Measurements from ENCODE around the gene OR5H2.
"Not testable (repeated sequence)": the region's sequence is repeated elsewhere in the genome, so short reads cannot be mapped to it uniquely, and the experiment has no call there.

OR5H2 gene

DNA sequence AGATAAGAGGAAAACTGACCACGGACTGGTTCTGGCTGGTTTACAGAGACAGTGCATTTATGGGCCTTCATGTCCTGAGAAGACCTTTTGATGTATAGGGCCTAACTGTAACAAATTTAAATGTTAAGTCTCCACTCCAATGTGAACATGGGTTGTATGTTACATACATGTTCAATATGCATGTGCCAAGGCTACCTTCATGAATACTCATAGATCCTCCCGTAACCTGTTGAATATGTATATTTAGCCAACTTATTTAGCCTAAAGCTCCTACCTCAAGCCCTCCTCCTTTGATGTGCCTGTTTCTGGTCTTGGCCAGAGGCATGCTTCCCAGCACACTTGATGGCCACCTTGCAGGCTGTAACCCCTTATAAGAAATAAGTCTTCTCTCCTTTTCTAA, at the start of gene OR5H2:
OR5H2 (plus strand) TSS at position 301 of the 400 bp plus-strand sequence. CDS start 398 bp downstream, outside the sequence.
- DNase-seq (ENCODE audit: low spot score), result no peak

DNA sequence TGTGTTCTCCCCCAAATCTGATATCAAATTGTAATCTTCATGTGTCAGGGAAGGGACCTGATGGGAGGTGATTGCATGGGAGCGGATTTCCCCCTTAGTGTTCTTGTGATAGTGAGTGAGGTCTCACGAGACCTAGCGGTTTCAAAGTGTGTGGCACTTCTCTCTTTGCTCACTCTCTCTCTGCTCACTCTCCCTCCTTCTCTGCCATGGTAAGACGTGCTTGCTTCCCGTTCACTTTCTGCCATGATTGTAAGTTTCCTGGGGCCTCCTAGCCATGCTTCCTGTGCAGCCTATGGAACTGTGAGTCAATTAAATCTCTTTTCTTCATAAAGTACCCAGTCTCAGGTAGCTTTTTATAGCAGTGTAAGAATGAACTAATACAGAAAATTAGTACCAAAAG, 48.8 kb upstream of the OR5H2 start:
- DNase-seq (ENCODE audit: low spot score), result no peak

DNA sequence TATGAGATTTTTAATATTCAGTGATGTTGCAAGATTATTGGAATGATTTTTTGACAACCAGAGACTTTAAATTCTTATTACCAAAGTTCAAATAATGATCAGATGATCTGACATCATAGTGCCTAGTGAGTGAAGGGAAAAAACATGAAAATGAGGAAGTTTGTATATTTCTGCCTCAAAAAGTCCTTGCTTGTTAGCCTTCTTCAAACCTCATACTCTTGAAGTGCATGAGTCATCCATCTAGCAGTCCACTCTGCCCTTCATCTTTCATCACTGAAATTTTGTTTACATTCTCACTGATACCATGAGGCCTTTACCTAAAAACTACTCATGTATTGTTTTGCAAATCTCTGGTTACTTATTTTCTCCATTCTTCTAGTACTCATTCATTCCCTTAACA, 42.2 kb upstream of the OR5H2 start:
- DNase-seq (ENCODE audit: low spot score), result no peak

DNA sequence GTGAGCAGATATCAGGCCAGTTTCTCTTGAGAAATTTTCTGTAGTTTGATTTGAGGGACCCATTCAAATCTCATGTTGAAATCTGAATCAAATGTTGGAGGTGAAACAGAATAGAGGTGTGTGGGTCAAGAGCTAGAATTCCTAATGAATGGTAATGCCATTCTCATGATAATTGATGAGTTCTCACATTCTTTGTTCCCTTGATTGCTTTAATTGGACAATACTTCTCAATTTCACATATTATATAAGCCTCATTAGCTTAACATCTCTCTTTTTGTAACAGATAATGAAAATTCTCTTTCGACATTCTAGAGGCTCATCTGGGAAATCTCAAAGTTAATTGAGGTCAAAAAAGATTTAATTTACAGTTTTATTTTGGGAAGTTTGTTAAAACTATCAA, 40.1 kb upstream of the OR5H2 start:
- no peak for DNase-seq (ENCODE audit: low spot score)

DNA sequence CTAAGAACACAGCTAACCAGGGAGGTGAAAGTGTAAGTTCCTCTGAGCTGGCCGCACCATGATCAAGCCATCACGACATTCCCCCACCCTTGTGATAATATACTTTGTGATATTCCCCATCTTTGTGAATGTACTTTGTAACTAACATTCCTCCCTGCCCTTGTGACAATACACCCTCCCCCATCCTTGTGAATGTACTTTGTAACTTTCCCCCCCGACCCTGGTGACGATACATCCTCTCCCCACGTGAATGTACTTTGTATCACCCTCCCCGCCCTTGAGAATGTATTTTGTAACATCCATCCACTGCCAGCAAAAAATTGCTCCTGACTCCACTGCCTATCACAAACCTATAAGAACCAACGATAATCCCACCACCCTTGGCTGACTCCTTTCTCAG, 38.5 kb upstream of the OR5H2 start:
- DNase-seq (ENCODE audit: low spot score), result no peak

DNA sequence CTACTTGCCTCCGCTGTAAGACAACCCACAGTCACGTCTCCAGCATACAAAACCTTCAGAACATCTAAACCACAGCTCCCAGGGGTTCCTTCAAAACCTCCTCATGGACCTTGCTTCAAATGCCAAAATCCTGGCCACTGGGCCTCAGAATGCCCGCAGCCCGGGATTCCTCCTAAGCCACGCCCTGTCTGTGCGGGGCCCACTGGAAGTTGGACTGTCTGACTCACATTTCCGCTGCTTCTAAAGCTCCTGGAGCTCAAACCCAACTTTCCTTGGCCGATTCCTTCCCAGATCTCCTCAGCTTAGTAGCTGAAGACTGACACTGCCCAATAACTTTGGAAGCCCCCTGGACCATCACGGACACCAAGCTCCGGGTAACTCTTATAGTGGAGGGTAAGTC, 36.2 kb upstream of the OR5H2 start:
- no peak for DNase-seq (ENCODE audit: low spot score)

DNA sequence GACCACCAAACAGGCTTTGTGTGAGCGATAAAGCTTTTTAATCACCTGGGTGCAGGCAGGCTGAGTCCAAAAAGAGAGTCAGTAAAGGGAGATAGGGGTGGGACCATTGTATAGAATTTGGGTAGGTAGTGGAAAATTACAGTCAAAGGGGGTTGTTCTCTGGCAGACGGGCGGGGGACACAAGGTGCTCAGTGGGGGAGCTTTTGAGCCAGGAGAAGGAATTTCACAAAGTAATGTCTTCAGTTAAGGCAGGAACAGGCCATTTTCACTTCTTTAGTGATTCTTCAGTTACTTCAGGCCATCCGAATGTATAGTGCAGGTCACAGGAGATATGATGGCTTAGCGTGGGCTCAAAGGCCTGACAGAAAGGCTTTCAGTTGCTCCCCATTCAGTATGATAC, 26.3 kb upstream of the OR5H2 start:
- DNase-seq (ENCODE audit: low spot score), result not testable (repeated sequence)

DNA sequence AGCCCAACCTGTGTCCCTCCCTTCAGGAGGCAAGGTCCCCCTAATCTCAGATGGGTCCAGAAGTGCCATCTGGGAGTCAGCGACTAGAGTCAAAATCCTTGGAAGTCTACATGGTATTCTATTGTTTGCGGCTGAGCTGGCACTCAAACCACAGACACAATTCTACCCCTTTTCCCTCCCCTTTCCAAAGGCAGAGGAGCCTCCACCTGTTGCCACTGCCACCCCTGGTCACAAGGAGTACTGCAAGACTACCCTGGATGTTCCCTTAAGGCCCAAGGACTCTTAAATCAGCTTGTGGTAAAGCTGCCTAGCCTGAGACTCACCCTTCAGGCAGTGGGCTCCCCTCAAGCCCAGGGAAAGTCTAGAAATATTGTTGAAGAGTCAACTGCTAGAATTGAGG, 22.6 kb upstream of the OR5H2 start:
- no peak for DNase-seq (ENCODE audit: low spot score)

DNA sequence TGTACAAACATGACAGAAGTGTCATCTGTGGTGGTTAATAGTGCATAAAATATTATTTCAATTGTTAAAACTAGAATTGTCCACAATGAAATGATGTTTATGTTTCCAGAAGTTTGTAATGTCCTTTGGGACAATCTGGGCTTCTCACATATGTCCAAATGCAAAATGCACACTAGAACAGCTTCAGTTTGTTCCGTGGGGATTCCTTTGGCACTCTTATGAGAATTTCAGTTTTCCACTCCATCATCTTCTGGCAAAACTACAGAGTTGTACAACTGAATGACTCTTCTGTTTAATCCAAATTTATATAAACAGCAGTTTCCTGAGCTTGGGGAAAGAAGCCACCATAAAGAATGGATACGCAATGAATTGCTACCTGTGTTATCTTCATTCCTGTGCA, 20.3 kb upstream of the OR5H2 start:
- no peak for DNase-seq (ENCODE audit: low spot score)

DNA sequence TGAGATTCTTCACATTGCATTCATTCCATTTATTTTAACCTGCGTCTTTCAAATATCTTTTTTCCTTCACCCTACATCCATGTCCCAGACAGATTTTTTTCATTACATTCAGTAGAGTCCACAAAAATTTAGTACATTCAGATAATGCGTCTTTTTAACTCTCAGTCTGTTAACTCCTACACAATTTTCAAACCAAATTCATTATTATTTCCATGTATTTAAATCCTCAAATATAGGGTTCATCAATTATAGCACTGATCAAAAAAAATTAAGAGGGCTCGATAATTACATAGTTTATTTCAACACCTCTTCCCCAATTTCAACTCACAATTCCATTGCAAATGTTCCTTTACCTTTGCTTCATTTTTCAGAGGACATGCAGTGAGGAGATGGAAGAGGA, 18.4 kb upstream of the OR5H2 start, which contains the start of gene OR5H6:
OR5H6 (plus strand) TSS at position 301 of the 400 bp plus-strand sequence; CDS start at position 390, 89 bp downstream.
- DNase-seq (ENCODE audit: low spot score), result no peak

DNA sequence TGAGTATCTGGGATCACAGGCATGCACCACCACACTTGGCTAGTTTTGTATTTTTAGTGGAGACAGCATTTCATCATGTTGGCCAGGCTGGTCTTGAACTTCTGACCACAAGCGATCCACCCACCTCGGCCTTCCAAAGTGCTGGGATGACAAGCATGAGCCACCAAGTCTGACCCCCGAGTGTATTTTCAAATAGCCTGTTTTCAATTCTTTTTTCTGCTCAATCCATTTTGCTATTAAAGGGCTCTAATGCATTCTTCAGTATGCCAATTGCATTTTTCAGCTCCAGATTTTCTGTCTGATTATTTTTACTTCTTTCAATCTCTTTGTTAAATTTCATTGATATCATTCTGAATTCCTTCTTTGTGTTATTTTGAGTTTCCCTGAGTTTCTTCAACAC, 12.5 kb upstream of the OR5H2 start:
- no peak for DNase-seq (ENCODE audit: low spot score)

DNA sequence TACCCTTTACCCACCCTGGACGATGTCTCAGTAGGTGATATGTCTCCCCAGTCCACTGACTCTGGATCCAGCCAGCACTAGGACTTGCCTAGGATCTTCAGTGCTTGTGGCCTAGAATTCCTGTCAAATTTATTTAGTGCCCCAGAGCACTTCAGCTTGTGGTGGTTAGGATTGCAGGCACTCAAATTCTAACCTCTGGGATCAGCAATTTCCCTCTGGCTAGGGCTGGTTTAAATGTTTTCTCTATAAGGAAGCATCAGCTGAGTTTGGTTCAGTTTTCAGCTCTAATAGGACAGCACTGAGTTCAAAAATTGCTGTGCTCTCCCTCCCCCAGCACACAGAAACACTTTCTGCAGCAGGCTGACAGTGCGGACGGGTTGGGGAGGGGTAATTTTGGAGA, 10.2 kb upstream of the OR5H2 start:
- no peak for DNase-seq (ENCODE audit: low spot score)

DNA sequence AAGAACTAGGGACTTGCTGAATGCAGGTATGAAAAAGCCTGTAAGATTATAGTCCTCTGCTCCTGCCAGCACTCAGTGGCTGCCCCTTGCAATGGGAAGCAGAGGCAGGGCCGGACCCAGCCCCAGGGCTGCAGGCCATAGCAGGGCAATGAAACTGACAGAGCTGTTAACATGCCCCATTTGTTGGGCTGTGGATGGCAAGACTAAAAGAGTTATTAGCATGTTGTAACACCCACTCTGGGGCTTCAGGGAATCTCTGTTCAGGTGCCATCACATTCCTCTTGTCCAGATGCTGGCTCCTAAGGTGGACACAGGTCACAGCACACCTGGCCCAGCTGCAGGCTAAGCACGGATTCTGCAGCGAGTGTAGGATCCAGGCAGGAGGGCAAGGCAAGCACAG, 7.4 kb upstream of the OR5H2 start:
- no peak for DNase-seq (ENCODE audit: low spot score)

DNA sequence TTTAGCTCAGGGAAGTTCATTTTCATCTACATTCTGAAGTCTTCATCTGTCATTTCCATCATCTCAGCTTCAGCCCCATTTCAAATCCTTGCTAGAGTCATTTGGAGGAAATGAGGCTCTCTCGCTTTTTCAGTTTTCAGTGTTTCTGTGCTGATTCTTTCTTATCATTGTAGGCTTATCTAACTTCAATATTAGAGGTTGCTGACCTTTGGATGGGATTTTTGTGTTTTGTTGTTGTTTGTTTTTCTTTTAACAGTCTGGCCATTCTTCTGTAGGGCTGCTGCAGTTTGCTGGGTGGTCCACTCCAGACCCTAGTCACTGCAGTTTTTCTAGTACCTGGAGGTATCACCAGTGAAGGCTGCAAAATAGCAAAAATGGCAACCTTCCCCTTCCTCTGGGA, 8.6 kb downstream of the OR5H2 start:
- DNase-seq (ENCODE audit: low spot score), result no peak

DNA sequence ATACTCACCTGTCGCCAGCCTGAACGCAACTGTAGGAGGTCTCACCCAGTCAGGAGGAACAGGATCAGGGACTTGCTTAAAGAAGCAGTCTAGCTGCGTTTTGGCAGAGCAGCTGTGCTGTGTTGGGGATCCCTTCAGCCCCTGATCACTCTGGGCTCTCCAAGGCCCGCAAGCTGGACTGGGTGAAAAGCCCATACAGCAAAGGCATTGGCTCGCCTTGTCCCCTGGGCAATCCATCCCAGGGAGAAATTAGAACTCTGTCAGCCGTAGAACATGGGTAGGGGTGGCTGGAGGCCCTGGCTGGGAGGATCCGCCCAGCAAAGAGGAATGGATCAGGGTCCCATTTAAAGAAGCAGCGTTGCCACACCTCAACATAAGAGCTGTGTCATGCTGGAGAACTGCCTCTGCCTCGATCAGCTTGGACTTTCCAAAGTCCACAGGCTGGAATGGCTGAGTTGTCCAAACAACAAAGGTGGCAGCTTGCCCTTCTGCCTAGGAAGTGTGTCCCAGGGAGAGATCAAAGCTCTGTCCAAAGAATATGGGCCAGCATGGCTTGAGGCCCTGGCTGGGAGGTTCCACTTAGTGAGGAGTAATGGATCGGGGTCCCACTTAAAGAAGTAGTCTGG, 9.1 kb downstream of the OR5H2 start:
- DNase-seq (ENCODE audit: low spot score), result no peak

DNA sequence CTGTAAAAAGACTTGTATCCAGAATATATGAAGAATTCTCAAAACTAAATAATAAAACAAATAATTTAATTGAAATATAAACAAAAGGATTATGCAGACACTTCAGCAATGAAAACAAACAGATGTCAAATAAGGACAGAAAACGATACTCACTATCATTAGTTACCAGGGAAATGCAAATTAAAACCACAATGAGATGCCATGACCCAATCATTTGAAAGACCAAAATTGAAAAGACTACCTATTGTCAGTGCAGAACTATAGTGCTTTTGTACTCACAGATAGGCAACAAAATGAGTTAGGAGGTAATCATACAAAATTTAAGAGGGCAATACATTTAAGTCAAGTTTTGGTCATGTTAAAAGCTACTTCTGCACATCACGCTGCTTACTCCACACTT, 39.8 kb downstream of the OR5H2 start:
- DNase-seq (ENCODE audit: low spot score), result no peak

DNA sequence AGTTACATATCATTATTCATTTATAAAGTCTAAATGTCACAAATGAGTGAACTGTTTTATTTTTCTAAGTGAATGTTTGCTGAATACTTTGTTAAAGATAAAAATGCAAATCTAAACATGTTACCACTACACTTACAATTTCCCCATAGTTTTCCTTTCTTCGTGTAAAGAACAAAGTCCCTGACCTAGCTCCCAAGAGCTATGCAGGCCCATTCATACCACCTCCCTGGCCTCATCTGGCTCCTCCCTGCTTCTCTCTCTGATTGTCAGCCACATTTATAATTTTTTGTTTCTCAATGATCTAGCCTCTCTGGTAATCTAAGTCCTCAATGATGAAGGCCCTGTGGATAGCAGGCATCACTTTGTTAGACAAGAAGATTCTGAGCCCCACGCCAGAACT, 40.4 kb downstream of the OR5H2 start:
- DNase-seq (ENCODE audit: low spot score), result no peak

DNA sequence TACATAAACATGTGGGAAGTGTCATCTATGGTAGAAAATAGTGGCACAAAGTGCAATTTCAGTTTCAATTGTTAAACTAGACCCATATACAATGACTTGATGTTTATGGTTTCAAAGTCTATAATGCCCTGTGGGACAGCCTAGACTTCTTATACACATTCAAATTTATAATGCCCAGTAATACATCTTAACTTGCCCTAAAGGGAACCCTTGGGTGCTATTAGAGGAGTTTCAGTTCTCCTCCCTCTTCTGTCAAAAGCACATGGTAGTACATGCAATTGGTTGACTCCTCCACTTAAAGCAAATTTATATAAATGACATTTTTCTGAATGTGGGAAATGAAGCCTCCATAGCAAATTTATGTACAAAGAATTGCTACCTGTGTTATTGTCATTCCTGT, 41.1 kb downstream of the OR5H2 start:
- DNase-seq (ENCODE audit: low spot score), result no peak

DNA sequence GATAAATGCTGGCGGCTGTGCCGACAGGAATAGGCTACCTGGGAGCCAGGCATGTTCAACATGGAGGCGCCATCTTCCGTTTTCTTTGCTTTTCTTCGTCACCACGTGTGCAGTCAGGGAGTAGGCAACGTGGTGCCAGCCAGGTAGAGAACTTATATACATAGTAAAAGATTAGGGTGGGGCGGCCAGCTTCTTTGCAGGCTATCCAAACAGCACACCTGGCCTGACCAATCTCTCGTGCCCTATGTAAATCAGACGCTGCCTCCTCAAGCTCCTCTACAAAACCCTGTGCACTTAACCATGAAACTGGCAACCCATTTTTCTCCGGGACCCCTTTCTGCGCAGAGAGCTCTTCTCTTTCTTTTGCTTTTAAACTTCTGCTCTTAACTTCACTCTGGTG, 42.8 kb downstream of the OR5H2 start:
- no peak for DNase-seq (ENCODE audit: low spot score)

DNA sequence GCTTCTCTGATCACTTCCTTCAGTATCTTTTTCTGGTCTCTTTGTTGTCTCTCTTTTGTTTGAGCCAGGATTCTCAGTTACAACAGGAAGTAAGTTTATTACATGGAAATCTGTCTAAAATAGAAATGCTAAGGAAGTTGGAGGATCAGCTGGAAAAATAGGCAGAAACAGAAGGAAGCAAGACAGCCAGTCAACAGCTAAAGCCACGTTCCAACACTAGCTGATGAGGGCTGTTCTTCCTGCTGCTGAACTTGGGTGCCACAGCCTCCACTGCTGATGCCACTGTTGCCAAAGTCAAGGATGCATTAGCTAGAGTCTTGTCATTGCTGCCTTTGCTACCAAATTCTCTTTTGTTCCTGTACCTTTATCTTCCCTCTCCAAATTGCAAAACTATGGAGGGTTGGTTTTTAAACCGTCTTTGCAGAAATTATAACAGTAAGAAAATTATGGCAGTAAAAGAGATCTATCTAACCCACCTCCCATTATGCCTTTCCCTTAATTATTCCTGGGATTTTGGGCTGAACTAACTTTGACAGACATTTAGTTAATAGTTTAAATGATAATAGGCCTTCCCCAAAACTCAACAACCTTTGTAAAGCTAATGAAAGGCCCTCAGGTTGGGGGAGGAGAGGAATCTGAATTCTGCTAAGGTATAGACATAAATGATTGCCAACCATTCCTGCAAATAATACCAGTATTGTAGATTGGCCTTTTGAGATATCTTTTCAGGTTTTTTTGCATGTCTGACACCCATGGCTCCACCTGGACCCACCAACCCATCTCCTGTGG, 44.0 kb downstream of the OR5H2 start:
- no peak for DNase-seq (ENCODE audit: low spot score)

DNA sequence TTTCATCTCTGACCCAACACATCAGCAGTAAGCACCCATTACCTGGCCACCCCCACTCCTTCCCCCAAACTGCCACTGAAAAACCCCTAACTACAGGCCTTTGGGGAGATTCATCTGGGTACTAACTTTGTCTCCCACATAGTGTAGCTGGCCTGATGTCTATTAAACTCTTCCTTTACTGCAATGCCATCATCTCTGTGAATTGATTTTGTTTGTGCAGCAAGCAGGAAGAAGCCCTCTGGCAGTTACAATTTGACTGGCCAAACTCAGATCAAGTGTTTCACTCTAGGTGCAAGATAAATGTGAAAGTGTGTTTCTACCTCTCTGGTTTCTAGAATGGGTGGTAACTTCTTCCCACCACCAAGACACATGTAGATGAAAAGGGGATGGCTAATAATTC, 44.6 kb downstream of the OR5H2 start:
- no peak for DNase-seq (ENCODE audit: low spot score)

DNA sequence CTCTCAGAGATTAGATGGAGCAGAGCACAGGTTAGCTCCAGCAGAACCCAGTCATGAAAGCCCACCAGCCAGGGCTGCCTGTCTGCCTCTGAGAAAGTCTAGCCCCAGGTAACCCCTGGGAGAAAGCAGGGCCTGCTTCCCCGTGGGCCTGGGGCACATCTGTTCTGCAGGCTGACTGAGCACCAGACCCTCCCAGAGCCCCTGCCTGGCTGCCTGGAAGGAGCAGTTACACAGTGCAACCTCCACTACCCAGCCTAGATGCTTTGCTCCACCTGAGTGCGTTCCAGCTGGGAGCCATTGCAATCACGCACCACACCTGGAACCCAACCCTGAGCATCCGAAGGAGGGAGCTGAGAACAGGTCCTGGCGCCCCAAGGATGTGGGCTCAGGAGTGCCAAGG, 46.6 kb downstream of the OR5H2 start:
- no peak for DNase-seq (ENCODE audit: low spot score)

DNA sequence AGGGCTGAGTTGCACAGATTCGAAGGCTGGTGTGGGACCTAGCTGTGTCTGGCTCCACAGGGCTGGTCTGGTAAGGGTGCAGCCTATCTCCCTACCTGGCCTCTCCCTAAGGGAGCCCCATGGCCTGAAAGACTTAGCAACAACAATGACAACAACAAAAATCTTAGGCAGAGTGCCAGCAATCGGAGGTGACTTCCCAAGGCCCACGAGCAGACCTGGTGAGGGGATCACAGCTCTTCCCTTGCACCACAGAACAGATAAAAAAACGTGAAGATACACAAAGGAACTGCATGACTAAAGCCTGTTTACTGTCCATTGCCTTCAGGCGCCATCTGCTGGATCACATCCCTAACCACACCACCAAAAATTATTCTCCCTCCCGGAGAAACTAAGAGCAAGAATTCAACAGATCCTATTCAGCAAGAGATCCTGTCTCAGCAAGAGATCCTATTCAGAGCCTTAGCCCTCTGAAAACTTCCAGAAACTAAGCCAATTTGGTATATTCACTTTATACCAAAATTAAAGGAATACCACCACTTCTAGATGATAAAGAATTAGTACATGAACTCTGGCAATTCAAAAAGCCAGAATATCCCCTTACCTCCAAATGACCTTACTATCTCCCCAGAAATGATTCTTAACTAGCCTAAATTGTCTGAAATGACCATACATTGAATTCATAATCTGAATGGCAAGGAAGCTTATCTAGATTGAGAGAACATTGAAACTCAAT, 47.3 kb downstream of the OR5H2 start:
- DNase-seq (ENCODE audit: low spot score), result peak; percentile 43

Data from CD4-positive, alpha-beta T cell treated with Interleukin-15 for 4 hours (primary cell).